GM19438 (cell line): Measurements from ENCODE around the gene EIF6.
A peak's percentile ranks its signal among the peaks of the same experiment; 100 is the strongest.

ENCODE experiments used
- ATAC-seq: cut with Tn5 transposase; IDR thresholded peaks from one replicate; pipeline ENCODE4 v1.9.1; 2021; ENCODE audit warnings: low read depth; ENCODE audit not compliant: unreplicated experiment

The EIF6 gene

DNA sequence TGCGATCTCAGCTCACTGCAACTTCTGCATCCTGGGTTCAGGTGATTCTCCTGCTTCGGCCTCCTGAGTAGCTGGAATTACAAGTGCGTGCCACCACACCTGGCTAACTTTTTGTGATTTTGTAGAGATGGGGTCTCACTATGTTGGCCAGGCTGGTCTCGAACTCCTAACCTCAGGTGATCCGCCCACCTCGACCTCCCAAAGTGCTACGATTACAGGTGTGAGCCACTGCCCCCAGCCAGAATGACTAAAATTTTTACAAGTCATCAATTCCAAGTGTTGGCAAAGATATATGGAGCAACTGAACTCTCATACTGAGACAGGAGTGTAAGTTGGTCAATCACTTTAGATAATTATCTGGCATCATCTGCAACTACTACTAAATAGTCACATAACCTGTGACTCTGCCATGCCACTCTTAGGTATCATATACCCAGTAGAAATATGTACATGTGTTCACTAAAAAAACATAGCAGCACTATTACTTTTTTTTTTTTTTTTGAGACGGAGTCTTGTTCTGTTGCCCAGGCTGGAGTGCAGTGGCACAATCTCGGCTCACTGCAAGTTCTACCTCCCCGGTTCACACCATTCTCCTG is 3.0 kb downstream of the EIF6 start:
- no peak for ATAC-seq

DNA sequence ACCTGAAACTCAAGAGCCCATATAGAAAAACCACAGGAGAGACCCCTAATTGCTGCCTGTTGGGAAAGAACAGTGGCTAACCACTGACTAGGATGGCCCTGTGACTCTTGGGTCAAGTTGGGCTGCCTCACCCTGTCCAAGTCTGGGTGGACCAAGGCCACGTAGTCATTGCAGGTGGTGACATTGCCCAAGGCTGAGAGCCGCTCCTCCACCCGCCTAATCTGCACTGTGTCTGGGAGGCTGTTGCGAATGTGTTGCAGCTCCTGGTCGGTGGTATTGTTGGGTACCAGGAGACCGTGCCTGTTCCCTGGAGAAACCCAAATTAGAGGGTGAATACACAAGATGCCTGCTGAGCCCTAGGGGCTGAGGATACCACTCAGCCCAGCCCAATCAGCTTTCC is 4.0 kb downstream of the EIF6 start:
- no peak for ATAC-seq

DNA sequence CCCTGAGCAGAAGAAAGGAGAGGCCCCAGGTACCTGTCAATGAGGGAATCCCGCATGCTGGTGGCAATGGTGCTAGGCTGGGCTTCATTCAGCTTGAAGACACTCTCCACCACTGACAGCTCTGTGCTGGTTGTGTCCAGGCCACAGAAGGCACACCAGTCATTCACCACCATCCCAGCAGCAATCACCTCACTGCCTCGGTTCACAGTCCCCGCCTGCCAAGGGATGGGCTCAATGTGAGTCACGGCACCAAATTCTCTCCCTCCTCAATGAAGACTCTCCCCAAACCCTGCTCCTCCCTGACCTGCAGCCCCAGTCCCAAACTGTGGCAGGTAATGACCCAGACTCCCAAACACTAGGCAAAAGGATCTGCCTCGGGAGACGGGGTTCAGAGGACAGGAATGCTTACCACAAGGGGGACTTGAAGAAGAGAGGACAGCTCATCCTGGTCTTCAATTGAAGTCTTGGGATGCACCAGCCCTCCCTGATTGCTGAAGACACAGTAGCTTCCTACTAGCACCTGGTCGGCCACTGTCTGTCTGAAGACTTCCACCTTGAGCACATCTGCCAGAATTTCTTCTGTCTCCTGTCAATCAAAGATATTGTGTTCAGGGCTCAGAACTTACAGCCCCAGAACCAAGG is 4.9 kb downstream of the EIF6 start:
- ATAC-seq: no peak

DNA sequence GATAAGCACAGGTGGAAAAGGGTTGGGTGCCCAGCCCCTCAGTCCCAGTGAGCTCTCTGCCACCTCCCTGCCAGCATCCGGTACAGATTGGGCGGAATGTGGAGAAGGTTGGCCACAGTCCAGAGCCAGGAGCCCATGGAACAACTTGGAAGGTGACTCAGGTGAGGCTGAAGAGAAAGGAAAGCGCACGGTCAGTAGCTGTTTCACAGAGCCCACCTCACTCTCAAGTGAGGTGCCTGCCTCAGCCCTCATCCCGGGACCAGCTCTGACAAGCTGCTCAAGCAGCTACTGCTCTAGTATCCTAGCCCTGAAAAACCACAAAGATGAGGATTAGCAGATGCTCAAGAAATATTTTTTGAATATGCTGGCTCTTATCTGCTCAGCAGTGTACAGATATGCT is 5.5 kb downstream of the EIF6 start:
- no peak for ATAC-seq

DNA sequence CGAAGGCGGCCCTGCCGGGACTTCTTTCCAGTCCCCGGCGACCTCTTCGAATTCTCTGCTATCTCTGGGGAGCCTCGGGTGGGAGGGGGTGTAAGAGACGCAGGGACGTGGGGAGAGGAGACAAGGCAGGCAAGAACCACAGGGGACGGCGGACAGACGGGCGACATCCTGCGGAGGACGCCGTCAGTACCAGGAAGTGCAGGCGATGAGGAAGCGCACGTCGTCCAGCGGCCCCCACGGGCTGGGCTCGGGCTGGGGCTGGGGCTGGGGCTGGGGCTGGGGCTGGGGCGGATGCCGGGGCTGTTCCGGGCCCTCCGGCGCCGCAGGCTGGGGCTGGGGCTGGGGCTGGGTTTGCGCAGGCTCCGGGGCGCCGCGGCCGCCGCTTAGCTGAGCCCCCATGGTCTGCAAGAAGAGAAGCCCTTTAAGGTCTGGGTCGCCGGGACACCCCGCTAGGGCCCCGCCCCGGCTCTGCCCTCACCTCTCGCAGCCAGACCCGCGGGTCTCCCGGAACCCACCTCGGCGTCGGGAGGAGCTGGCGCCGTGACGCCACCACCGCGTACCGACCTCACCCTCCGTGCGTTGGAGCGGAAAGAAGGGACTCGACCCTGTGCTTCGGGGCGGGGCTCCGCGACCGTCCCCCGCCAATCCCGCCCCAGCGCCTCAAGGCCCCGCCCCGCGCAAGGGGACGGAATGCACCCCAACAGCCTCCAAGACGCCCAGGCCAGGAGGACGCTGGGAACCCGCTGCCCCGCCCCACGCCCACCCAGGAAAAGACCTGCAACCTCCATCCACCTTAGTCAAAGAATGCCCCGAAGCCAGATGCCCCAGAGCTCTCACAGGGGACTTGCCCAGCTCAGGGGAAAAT is 6.8 kb downstream of the EIF6 start, which contains the start of gene MMP24OS:
Gene MMP24OS (minus strand): TSS at position 592 of the 865 bp plus-strand sequence. CDS start 193 bp downstream, at position 399.
- peak; percentile 82 for ATAC-seq

DNA sequence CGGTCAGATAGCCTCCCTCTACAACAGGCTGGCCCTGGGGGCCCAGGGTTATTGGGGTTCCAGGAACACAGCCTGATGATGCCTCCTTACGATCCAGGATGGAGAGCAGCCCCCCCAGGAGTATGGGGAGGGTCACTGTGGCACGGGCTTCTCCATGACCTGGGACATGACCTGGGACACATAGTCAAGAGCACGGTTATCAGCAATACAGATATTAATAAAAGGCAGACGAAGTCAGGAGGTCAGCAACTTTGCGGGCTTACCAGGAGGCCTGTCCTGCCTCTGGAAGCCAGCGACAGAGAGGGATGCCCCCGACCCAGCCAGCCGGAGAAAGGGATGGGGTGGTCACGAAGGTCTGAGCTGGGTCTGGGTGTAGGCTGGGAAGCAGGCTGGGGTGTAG is 7.4 kb downstream of the EIF6 start:
- ATAC-seq: no peak

DNA sequence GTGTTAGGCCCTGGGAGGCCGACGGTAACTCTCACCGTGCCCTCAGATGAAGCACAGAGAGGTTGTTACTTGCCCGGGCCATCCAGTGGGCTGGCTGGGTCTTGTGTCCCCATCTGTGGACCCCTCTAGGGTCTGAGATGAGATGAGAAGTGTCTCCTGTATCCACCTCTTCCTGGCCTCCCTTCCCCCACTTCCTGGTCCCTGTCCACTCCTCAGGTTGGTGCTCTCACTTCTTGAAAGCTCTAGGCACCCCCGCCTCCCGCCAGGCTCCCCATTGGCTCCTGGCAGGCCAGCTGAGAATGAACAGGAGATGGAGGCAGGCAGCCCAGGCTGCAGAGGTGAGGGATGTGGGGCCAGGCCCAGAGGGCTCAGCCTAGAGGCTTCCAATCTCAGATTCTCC is 8.2 kb downstream of the EIF6 start:
- ATAC-seq: no peak

DNA sequence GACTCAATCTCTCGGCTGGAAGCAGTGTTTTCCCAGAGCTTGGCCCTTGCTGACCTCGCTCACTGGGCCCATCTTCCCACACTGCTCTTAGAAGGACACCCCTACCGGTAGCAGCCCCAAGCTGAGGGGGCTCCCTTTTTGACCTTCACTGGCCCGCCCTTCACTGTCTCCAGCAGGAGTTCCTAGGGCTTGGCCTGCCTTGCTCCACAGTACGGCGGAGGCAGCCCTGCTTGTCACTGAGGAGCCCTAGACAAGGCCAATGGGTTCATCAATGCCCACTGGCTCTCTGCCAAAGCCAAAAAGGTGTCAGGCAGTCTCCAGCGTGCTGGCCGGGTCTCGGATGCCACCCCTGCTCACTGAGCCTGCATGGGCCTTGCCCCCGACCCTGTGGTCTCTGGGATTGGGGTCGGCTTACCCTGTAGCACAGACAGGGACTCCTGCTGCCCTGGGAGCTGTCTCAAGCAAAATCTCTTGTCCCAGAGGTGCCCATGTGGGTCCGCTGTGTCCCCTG is 8.8 kb downstream of the EIF6 start:
- no peak for ATAC-seq

DNA sequence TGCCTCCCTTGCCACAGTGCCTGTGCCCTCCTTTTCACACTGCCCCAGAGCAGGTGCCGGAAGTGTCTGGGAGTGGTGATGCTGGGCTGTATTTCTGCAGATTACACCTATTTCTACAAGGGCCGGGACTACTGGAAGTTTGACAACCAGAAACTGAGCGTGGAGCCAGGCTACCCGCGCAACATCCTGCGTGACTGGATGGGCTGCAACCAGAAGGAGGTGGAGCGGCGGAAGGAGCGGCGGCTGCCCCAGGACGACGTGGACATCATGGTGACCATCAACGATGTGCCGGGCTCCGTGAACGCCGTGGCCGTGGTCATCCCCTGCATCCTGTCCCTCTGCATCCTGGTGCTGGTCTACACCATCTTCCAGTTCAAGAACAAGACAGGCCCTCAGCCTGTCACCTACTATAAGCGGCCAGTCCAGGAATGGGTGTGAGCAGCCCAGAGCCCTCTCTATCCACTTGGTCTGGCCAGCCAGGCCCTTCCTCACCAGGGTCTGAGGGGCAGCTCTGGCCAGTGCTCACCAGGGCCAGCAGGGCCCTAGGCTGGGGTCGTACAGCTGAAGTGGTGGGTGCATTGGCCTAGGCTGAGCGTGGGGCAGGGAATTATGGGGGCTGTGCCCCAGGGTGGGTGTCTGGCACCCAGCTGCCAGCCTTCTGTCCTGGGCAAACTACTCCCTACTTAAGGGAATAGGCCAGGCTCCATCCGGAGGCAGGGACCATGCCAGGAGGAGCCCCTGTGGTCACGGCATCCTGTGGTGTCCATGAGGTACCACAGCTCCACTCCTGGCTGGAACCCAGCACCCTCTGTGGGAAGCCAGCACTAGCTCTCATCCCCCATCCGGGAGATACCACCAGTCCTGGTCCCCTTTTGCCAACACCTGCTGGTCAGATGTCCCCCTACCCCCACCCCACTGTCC is 10.1 kb downstream of the EIF6 start:
- ATAC-seq: no peak

DNA sequence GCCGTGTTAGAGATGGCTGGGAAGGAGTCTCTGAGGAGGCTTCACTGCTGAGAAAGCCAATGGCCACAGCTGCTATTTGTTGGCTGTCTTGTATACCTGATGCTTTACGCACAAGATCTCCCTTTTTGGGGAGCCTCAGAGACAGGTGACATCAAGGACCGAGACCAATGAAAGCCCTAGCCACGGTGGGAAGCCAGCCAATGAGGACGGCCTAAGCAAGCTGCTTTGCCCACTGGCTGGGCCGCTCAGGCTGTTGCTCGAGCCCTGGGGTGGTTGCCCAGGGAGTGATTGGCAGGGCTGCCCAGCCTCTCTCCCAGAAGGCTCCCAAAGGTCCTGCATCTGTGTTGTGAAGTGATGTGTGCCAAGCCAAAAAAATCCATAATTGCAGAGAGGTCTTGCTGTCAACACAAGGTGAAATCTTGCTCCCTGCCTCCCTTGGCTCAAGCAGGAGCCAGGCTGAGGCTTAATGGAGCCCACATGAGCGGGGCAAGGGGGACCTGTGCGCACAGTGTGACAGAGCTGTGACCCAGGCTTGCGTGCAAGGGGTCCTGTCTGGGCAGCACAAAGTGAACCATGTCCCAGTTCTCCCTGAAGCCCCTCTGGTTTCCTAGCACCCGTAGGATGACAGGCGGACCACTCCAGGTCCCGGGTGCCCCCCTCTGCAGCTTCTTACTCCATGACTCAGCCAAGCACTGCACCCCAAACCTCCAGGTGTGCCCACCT is 11.0 kb downstream of the EIF6 start:
- no peak for ATAC-seq

DNA sequence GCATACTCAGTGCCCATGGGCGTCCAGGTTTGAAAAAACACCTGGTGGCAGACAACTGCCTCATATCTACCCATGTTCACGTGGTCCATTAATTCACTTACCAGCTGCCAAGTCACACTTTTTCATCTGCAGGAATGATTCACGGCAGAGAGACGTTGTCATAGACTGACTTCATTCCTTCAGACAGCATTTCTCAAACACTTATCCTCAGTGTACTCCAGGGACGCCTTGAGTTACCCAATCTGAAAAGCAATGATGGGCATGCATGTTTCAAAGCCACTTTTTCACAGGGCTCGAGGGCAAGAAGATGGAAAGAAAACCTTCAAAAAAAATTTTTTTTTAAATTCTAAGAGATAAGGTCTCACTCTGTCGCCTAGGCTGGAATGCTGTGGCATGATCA is 12.7 kb downstream of the EIF6 start:
- ATAC-seq: no peak

DNA sequence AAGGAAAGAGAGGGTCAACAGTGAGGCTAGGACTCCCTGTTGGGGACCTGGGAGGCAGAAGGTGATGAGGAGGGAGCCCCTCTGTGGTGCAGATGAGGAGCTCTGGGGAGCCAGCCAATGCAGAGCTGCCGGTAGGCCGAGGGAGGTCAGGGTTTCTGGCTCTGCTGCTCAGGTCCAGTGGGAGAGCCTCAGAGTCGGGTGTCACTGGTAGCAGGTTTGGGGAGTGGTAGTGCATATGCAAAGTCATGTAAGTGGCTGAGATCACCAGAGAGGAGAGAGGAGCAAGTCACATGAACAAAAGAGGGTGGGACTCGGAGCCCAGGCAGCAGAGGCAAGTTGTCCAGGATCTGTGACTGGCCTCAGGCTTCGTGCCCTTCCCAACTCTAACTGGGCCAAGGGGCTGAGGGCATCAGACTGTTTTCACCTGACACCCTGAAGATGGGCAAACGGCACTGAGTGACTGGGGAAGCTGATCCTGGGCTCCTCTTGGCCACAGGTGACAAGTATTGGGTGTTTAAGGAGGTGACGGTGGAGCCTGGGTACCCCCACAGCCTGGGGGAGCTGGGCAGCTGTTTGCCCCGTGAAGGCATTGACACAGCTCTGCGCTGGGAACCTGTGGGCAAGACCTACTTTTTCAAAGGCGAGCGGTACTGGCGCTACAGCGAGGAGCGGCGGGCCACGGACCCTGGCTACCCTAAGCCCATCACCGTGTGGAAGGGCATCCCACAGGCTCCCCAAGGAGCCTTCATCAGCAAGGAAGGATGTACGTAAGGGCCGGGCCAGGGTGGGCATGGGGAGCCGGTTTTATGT is 13.3 kb downstream of the EIF6 start:
- no peak for ATAC-seq

DNA sequence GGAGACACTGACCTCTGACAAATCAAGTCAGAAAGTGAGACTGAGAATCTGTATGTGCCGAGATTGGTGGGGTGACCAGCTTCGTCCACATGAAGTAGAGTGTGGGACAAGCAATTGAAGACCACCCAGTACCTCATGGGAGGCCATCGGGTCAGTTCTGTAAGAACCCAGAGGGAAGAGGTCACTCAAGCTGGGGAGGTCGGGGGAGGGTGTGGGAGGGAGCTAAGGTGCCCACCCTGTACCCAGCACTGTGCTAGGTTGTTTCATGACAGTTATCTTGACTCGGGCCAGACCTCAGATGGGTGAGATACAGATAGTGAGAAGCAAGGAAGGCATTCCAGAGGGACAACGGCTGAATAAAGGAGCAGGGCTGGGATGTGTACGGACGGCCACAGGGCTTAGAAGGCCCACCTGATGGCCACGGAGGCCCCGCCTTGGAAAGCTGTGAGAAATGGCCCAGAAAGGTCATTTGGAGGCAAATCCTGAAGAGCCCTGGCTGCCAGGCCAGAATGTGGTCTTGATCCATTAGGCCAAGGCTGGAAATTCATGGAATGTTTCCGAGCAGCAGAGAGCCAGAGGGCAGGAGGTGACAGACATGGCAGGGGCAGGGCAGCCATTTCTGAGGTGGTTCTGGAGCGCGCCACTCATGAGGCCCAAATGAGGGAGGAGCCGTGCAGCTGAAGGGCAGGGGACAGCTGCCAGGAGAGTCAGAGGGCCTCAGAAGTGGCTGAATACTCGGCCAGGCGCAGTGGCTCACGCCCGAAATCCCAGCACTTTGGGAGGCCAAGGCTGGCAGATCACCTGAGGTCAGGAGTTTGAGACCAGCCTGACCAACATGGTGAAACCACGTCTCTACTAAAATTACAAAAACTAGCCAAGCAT is 14.3 kb downstream of the EIF6 start:
- ATAC-seq: no peak

DNA sequence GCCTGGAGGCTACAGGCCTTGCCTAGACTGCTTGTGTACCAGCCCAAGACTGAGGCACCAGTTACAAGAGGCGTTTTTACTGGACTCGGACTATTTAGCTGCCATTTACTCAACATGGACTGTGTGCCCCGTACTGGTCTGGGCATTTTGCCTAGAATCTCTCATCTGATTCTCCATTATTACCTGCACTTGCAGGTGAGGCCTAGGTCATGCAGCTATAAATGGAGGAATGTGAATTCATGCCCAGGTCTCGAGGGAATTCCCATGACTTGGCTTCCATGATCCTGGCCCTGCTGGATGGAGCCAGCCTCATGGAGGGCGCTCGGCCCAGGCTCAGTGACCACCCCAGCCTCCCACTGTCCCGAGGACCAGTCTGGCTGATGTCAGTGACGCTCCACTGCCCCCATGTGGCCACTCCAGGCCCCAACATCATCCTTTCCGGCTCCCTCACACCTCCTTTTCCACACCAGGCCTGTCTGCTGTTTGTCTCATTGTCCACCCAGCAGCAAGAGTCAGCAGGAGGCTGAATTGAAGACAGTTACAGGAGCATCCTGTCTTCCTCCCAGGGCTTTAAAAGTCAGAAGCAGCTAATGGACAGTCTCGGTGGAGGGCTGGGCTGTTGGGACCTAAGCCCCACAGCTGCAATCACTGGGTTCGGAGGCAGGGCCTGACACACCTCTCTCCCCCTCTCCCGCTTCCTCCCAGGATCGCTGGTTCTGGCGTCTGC is 15.4 kb downstream of the EIF6 start:
- ATAC-seq: no peak

DNA sequence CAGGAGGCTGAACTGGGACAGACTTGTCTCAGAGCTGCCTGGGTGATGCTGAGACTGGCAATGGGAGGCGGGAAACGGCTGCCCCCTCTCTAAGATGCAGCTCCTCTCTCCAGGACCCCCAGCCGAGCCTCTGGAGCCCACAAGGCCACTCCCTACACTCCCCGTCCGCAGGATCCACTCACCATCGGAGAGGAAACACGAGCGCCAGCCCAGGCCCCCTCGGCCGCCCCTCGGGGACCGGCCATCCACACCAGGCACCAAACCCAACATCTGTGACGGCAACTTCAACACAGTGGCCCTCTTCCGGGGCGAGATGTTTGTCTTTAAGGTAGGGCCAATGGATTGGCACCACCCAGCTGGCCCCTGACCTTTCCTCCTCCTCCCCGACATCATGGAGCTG is 17.5 kb downstream of the EIF6 start:
- no peak for ATAC-seq

DNA sequence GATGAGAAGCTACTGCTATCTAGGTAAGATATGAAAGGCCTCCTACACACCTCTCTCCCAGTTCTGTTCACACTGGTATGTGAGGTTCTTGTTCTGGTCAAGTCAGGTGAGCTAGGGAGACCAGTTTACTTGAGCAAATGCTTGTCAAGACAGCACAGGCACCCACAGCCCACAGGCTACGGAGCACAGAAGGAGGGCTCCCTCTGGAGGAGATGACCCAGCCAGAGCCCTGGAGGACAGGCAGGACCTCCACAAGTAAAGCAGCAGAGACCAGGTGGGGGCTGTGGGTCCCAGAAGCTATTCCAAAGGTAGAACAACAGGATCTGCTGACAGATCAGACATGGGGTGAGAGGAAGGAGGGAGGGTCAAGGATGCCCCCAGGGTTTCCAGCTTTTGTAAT is 19.8 kb downstream of the EIF6 start:
- ATAC-seq: no peak
